Fibroblast of villous mesenchyme (primary cell): ENCODE measurements around the gene SHC1. TPM values are rescaled to one million over a fixed set of nuclear protein-coding genes. Genes with fewer than 3 reads are reported as not detected.
A peak's percentile ranks its signal among the peaks of the same experiment; 100 is the strongest.

ENCODE experiments used
- DNase-seq: peaks from one replicate; pipeline ENCODE4 v3.0.0-alpha.2; 2010; ENCODE audit warnings: low read depth
- H3K4me3 ChIP-seq: 2 replicates; pipeline ENCODE4 v1.5.1; 2011; ENCODE audit warnings: low read depth, mild to moderate bottlenecking, low read length
- total RNA-seq: library from RNA; depleted of rRNA; stranded (reverse); fragments of >200 nt; gene quantifications from 2 replicates; pipeline ENCODE4 v1.2.3, GENCODE V29; 2012
- TF ChIP-seq, protein P1 (sequence below): IDR thresholded peaks from 2 replicates; pipeline ENCODE4 v1.5.1; 2012; ENCODE audit warnings: low read depth, mild to moderate bottlenecking, low read length; ENCODE audit not compliant: insufficient read depth

Gene SHC1, protein sequence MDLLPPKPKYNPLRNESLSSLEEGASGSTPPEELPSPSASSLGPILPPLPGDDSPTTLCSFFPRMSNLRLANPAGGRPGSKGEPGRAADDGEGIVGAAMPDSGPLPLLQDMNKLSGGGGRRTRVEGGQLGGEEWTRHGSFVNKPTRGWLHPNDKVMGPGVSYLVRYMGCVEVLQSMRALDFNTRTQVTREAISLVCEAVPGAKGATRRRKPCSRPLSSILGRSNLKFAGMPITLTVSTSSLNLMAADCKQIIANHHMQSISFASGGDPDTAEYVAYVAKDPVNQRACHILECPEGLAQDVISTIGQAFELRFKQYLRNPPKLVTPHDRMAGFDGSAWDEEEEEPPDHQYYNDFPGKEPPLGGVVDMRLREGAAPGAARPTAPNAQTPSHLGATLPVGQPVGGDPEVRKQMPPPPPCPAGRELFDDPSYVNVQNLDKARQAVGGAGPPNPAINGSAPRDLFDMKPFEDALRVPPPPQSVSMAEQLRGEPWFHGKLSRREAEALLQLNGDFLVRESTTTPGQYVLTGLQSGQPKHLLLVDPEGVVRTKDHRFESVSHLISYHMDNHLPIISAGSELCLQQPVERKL
- 255 and 330 TPM in 2 replicates for total RNA-seq

GRCh38 chr1:154970631-154971340 lies at the start of gene SHC1:
TSS of gene SHC1 (minus strand) at chr1:154970747. CDS start at chr1:154970526, 221 bp downstream.
- TF ChIP-seq, protein P1, sequence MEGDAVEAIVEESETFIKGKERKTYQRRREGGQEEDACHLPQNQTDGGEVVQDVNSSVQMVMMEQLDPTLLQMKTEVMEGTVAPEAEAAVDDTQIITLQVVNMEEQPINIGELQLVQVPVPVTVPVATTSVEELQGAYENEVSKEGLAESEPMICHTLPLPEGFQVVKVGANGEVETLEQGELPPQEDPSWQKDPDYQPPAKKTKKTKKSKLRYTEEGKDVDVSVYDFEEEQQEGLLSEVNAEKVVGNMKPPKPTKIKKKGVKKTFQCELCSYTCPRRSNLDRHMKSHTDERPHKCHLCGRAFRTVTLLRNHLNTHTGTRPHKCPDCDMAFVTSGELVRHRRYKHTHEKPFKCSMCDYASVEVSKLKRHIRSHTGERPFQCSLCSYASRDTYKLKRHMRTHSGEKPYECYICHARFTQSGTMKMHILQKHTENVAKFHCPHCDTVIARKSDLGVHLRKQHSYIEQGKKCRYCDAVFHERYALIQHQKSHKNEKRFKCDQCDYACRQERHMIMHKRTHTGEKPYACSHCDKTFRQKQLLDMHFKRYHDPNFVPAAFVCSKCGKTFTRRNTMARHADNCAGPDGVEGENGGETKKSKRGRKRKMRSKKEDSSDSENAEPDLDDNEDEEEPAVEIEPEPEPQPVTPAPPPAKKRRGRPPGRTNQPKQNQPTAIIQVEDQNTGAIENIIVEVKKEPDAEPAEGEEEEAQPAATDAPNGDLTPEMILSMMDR = no peak
- DNase-seq = peak; percentile 94

DNA sequence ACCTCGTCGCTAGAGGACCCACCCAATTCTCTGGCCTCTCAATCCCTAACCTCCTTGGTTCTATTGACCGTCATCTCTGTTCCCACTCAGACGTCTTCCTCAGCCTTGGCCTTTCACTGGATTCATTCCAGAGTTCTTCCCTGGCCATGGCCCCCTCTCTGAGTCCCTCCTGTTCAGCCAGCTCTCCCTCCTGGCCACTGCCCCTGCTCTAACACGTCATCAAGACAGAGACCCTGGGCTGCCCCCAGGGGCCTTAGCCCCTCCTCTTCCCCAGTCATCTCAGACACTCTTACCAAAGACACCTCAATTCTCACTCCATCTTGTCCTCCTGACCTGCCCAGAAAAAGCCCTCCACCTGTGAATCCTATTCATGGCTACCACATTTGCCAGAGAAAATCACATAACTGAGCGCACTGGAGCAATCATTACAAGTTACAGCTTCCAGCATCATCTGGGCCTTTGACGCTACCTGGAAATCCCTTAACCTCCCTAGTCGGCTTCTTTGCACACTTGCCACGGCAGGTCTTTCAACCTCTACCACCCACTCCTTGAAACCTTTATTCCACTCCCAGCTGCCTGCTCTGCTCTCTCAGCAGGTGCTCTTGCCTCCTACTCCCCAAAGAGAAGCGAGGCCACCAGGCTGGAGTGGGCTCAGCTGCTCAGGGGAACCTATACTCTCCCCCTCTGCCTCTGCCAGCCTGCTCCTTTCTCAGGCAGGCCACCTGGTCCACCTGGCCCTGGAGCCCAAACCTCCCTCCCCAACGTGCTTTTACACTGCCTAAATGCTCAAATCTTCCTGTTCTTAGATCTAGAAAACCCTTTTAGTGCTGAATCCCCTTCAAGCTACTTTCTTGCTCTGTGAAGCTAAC lies 49.1 kb upstream of the SHC1 start:
- no peak for DNase-seq
- TF ChIP-seq, protein P1 = no peak
- no peak overlapping the region for H3K4me3 ChIP-seq

More at GRCh38 chr1:154970631-154971340, at the start of gene SHC1:
- peak within 1 kb of the TSS; percentile 79 for H3K4me3 ChIP-seq

DNA sequence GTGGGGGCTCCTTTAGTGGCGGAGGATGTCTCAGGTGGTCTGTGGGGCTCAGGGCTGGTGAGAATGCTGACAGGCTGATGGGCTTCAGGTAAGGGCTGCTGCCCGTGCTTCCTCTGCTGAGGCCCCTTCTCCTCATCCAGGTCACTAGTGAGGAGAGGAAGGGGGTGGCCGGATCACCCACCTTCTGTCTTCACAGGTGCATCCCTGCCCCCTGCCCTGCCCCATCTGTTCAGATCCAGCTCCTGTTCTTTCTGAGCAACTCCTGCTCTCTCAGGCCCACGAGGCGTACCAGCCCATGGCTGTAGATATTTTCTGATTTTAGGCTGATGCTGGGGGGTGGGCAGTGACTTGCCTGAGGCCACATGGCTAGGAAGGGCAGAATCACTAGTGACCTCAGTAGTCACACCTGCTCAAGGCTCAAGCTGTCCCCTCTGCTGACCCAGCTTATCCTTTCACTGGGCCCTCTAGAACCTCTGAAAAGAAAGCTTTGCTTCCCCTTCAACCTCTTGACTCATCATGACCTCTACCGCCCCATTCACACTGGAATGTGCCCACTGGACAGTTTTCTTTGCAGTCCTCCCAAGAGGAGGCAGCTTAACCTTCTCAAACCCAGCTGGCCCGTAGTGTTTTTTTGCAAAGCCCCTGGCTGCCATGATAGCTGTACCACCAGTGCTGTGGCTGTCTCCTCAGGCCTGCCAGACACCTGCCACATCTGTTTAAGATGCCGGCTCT lies 48.2 kb upstream of the SHC1 start:
- no peak for DNase-seq
- no peak overlapping the region for H3K4me3 ChIP-seq
- TF ChIP-seq, protein P1 = no peak

- no peak for DNase-seq
- peak overlapping the region; percentile 36 for H3K4me3 ChIP-seq
- TF ChIP-seq, protein P1 = no peak
Measured at GRCh38 chr1:155017946-155018316, 47.4 kb upstream of the SHC1 start.

DNA sequence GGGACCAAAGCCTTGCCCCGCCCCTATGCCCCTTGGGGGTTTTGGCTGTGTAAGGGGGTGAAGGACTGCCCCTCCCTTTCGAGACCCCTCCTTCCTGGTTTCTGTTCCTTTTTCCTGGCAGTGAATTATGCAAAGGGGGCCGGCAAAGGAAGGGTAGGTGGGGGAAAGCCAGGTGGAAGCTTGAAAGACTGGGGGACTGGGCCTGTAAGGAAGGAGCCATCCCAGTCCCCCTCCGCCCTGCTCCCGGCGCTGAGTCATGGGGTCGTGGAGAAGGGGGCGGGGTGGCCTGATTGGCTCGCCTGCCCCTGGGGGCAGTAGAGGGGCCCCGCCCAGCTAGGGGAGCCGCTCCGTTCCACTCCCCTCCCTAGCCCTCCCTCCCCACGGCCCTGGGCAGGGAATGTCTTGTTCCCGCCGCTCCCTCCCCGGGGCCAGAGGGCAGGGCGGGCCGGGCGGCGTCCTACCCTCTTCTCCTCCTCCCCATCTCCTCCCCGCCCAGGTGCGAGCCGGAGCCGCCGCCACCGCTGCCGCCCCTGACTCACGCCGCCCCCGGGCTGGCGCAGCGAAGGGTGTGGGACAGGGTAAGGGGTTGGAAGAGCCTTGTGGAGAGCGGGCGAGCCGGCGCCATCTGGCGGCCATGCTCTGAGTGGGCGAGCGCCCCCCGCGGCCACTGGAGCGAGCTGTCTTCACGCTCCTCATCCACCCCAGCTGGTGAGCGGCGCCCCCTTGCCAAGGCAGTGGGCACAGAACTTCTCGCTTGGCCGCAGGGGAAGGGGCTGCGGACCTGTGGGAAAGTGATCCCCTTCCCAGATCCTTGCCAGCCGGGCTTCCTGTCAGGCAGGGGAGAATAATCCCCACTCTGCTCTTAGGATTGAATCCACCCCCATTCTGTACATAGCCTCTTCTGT lies 46.7 kb upstream of the SHC1 start:
- TF ChIP-seq, protein P1 = peak; percentile 97
- DNase-seq = peak; percentile 88
- peak overlapping the region; percentile 36 for H3K4me3 ChIP-seq
